IMR-90 (cell line): ENCODE results near the gene RAD51B. TPM values are rescaled to one million over a fixed set of nuclear protein-coding genes. Genes with fewer than 3 reads are reported as not detected.

Source experiments
- ATAC-seq: fragments of 200-7000 bp; cut with Tn5 transposase; 2 replicates; pipeline ENCODE4 v1.9.1; 2020; ENCODE audit warnings: low read depth, mild to moderate bottlenecking, moderate library complexity
- Bru-seq: library from RNA; stranded (reverse); fragments of 400-500 nt; gene quantifications from one replicate; lab custom pipeline; 2021; lab: Mats Ljungman, UMichigan
- BruChase-seq, 2 experiments: library from RNA; stranded (reverse); fragments of 400-500 nt; gene quantifications; one replicate each; lab custom pipeline; 2021; lab: Mats Ljungman, UMichigan
- BruUV-seq: library from RNA; stranded (reverse); fragments of 400-500 nt; replicated peaks from 2 replicates; lab custom pipeline; 2021; lab: Mats Ljungman, UMichigan
- CTCF ChIA-PET: fragments of 300-600 bp; formaldehyde crosslinking; extraction: SDS; loops from one replicate; lab custom pipeline; 2021; ENCODE audit warnings: antibody characterized with exemption; lab: Yijun Ruan, JAX
- POLR2A ChIA-PET: fragments of 300-600 bp; sonication (Branson Sonifier 250); formaldehyde crosslinking; loops from one replicate; lab custom pipeline; 2022; ENCODE audit warnings: antibody characterized with exemption; ENCODE audit not compliant: unreplicated experiment; lab: Charles Lee
- DNase-seq: peaks from one replicate; pipeline ENCODE4 v3.0.0; 2013
- H2AFZ ChIP-seq: replicated peaks from 2 replicates; pipeline ENCODE3; 2013; ENCODE audit warnings: low read length, mild to moderate bottlenecking; ENCODE audit not compliant: poor library complexity
- H2AK5ac ChIP-seq: 2 replicates; pipeline ENCODE4 v1.6.1; 2013; ENCODE audit warnings: low read depth, low read length, inconsistent platforms
- H2AK9ac ChIP-seq: replicated peaks from 2 replicates; pipeline ENCODE3; 2013; ENCODE audit warnings: mild to moderate bottlenecking, low read depth, low read length, moderate library complexity; ENCODE audit not compliant: poor library complexity
- H2BK120ac ChIP-seq: 2 replicates; pipeline ENCODE4 v1.6.1; 2013; ENCODE audit warnings: low read depth, low read length, inconsistent platforms
- H2BK15ac ChIP-seq: 3 replicates; pipeline ENCODE4 v1.6.1; 2013; ENCODE audit warnings: low read depth, low read length, inconsistent platforms
- H2BK20ac ChIP-seq: 2 replicates; pipeline ENCODE4 v1.6.1; 2013; ENCODE audit warnings: low read depth, mild to moderate bottlenecking, inconsistent platforms, low read length, moderate library complexity
- H2BK5ac ChIP-seq: 2 replicates; pipeline ENCODE4 v1.6.1; 2013; ENCODE audit warnings: mild to moderate bottlenecking, low read depth, low read length, inconsistent platforms; ENCODE audit not compliant: poor library complexity, severe bottlenecking
- H3K14ac ChIP-seq: replicated peaks from 2 replicates; pipeline ENCODE4 v1.6.1; 2013; ENCODE audit warnings: low read depth, low read length, inconsistent platforms
- H3K18ac ChIP-seq: 2 replicates; pipeline ENCODE4 v1.6.1; 2013; ENCODE audit warnings: low read depth, low read length, control low read depth
- H3K23ac ChIP-seq: 2 replicates; pipeline ENCODE4 v1.6.1; 2013; ENCODE audit warnings: low read depth, low read length, inconsistent platforms
- H3K27ac ChIP-seq: 2 replicates; pipeline ENCODE4 v1.5.1; 2013; ENCODE audit warnings: mild to moderate bottlenecking, control low read depth, low read length; ENCODE audit not compliant: insufficient read depth
- H3K27me3 ChIP-seq: 2 replicates; pipeline ENCODE4 v1.6.1; 2013; ENCODE audit warnings: low read length; ENCODE audit not compliant: control insufficient read depth, insufficient read depth
- H3K36me3 ChIP-seq: 2 replicates; pipeline ENCODE4 v1.6.1; 2013; ENCODE audit warnings: low read length, mixed read lengths; ENCODE audit not compliant: control insufficient read depth, insufficient read depth
- H3K4ac ChIP-seq: 2 replicates; pipeline ENCODE4 v1.6.1; 2013; ENCODE audit warnings: low read depth, low read length, inconsistent platforms
- H3K4me1 ChIP-seq: 2 replicates; pipeline ENCODE4 v1.6.1; 2013; ENCODE audit warnings: low read length, mixed read lengths; ENCODE audit not compliant: control insufficient read depth, insufficient read depth
- H3K4me2 ChIP-seq: 2 replicates; pipeline ENCODE4 v1.6.1; 2013; ENCODE audit warnings: low read depth, mild to moderate bottlenecking, control low read depth, low read length, moderate library complexity
- H3K4me3 ChIP-seq: 2 replicates; pipeline ENCODE4 v1.5.1; 2013; ENCODE audit warnings: low read depth, mild to moderate bottlenecking, control low read depth, low read length, moderate library complexity; ENCODE audit not compliant: insufficient read depth
- H3K56ac ChIP-seq: 2 replicates; pipeline ENCODE4 v1.6.1; 2013; ENCODE audit warnings: low read length, inconsistent platforms; ENCODE audit not compliant: insufficient read depth; ENCODE audit errors: extremely low read depth
- H3K79me1 ChIP-seq, 2 experiments: 2 replicates each; pipeline ENCODE4 v1.6.1; 2013; ENCODE audit warnings: low read length in 2 of 2, inconsistent platforms in 1 of 2, low read depth in 1 of 2
- H3K9ac ChIP-seq: 2 replicates; pipeline ENCODE4 v1.6.1; 2013; ENCODE audit warnings: low read depth, low read length, control low read depth
- H3K9me1 ChIP-seq: 2 replicates; pipeline ENCODE4 v1.6.1; 2013; ENCODE audit warnings: low read length, inconsistent platforms; ENCODE audit not compliant: insufficient read depth
- H3K9me3 ChIP-seq: 2 replicates; pipeline ENCODE4 v1.6.1; 2013; ENCODE audit warnings: low read length; ENCODE audit not compliant: control insufficient read depth, insufficient read depth
- H4K20me1 ChIP-seq: 2 replicates; pipeline ENCODE4 v1.6.1; 2013; ENCODE audit warnings: low read length, inconsistent platforms; ENCODE audit not compliant: insufficient read depth
- H4K5ac ChIP-seq: 2 replicates; pipeline ENCODE4 v1.6.1; 2013; ENCODE audit warnings: mild to moderate bottlenecking, low read depth, low read length, control low read depth
- H4K8ac ChIP-seq, 2 experiments: 2 replicates each; pipeline ENCODE4 v1.6.1; 2013; ENCODE audit warnings: low read depth in 2 of 2, low read length in 2 of 2, control low read depth in 1 of 2, inconsistent platforms in 1 of 2
- H4K91ac ChIP-seq: 2 replicates; pipeline ENCODE4 v1.6.1; 2013; ENCODE audit warnings: low read depth, low read length, inconsistent platforms; ENCODE audit not compliant: insufficient read depth
- CEBPB ChIP-seq: IDR thresholded peaks from 2 replicates; pipeline ENCODE4 v1.6.1; 2012; ENCODE audit warnings: low read depth, low read length, improper control_type of control experiment
- FOS ChIP-seq: fragments of 150-350 bp; IDR thresholded peaks from 2 replicates; pipeline ENCODE4 v1.6.1; 2016; ENCODE audit warnings: low read depth, low read length
- MAZ ChIP-seq: IDR thresholded peaks from 2 replicates; pipeline ENCODE4 v1.6.1; 2012; ENCODE audit warnings: low read depth, mild to moderate bottlenecking, low read length, improper control_type of control experiment, moderate library complexity, borderline replicate concordance
- NFE2L2 ChIP-seq: fragments of 150-350 bp; IDR thresholded peaks from 2 replicates; pipeline ENCODE4 v1.6.1; 2016; ENCODE audit warnings: low read depth, mild to moderate bottlenecking, low read length
- RCOR1 ChIP-seq: IDR thresholded peaks from 2 replicates; pipeline ENCODE4 v1.6.1; 2012; ENCODE audit warnings: mild to moderate bottlenecking, low read length, improper control_type of control experiment; ENCODE audit not compliant: insufficient replicate concordance
- WGBS, 2 experiments: methylation state at CpG; one replicate each; pipeline versions ENCODE4 v1.1.5 to v1.1.7; 2013; ENCODE audit warnings: missing lambda C conversion rate in 2 of 2; ENCODE audit not compliant: insufficient read length in 1 of 2; ENCODE audit errors: extremely low coverage in 2 of 2; 5-methylcytosine and 5-hydroxymethylcytosine counted together
- dilution Hi-C: fragments of 300-500 bp; cut with HindIII; formaldehyde crosslinking; loops from one replicate; pipeline ENCODE4 v1.14.3; 2018; ENCODE audit warnings: low sequenced_read_pairs; ENCODE audit not compliant: unreplicated experiment
- in situ Hi-C: fragments of 300-500 bp; cut with MboI; formaldehyde crosslinking; loops from 3 replicates; pipeline ENCODE4 v1.14.3; 2019; ENCODE audit warnings: low sequenced_read_pairs, inconsistent platforms, mixed read lengths
- intact Hi-C: fragments of 100-400 bp; cut with micrococcal nuclease; formaldehyde crosslinking; loops from 2 replicates; pipeline ENCODE4 v1.10.0; 2022
- long read RNA-seq: library from polyadenylated mRNA; unstranded; transcript quantifications from one replicate; pipeline ENCODE4 v2.0.0, GENCODE V29; 2021; ENCODE audit not compliant: unreplicated experiment
- polyA plus RNA-seq, 3 experiments: library from polyadenylated mRNA; depleted of rRNA; stranded (reverse); fragments of >200 nt; gene quantifications; 2 replicates each; pipeline ENCODE4 v1.2.3, GENCODE V29; 2012; ENCODE audit warnings: low replicate concordance in 1 of 3
- total RNA-seq: library from RNA; depleted of rRNA; stranded (reverse); fragments of >200 nt; gene quantifications from 2 replicates; pipeline ENCODE4 v1.2.3, GENCODE V29; 2012; rRNA removed
- TF ChIP-seq, protein P1 (sequence below): fragments of 150-350 bp; IDR thresholded peaks from 2 replicates; pipeline ENCODE4 v1.6.1; 2017; ENCODE audit warnings: mild to moderate bottlenecking, antibody characterized with exemption, low read length, low read depth

The RAD51B gene
- total RNA-seq = 12.2 and 18.8 TPM in 2 replicates
- 4.9 and 5.1 TPM in 2 replicates for polyA plus RNA-seq (2012; rRNA removed)
- 1.6 and 4.9 TPM in 2 replicates for polyA plus RNA-seq (2012; cell fraction: cytosol; rRNA removed)
- polyA plus RNA-seq (2012; cell fraction: nucleus; rRNA removed; ENCODE audit: low replicate concordance) = 0.51 and 3.1 TPM in 2 replicates
- percentile 50 among the genes with signal in this experiment for Bru-seq, nascent RNA
- BruChase-seq, experiment 1, labeled RNA remaining after a 6-hour chase = percentile 55 among the genes with signal in this experiment
- percentile 62 among the genes with signal in this experiment for BruChase-seq, experiment 2, labeled RNA remaining after a 2-hour chase
- long read RNA-seq, partial matches to known transcripts = 1 of 2 reads
- long read RNA-seq, other reads (novel, unspliced or antisense) = 1 of 2 reads

DNA sequence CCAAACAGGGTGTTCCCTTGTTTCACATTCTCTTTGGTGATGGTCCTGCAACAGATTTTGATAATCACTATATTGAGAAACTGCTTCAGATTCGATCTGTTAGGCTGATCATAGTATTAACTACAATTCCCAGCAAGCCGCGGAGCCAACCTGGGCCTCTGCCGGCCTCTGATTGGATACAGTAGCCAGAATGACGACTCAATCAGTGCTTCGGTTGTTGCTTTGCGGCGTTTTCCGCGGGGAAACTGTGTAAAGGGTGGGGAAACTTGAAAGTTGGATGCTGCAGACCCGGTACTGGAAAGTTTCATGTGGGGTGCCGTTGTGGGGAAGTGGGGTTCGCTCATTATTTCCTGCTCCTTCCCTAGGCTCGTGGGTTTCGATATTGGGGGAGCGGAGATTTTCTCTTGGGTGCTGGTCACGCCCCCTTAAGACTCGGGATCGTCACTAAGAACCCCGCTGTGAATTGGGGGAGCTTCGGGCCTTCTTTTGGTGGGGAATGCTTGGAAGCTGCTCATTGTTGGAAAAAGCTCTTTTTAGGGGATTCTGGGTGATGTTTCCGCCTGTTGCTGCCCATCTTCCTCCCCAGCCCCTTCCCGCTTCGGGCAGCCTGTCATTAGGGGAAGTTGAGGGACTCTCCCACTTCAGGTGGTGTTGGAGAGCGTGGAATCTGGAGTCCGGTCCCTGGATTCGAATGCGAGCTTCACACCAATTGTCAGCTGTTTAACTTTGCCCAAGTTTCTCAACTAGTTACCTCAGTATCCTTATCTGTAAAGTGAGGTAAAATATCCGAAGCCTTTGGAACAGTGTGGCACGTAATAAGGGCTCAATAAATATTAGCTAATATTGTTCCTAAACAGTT lies at the start of gene RAD51B:
Gene RAD51B (plus strand): TSS at position 217 of the 859 bp plus-strand sequence.
- peak within 1 kb of the TSS; percentile 90 for H3K14ac ChIP-seq
- H3K4me1 ChIP-seq = peaks cover 2% of the 10 kb centered on the region; the same call in 1 of the 2 replicates
- peak within 1 kb of the TSS; percentile 52; the same call in 1 of the 2 replicates for H3K27ac ChIP-seq
- peak within 1 kb of the TSS; percentile 5 to 89 for H4K8ac ChIP-seq
- H2AK5ac ChIP-seq = no peak within 1 kb of the TSS
- peak within 1 kb of the TSS; percentile 88 for H3K4me3 ChIP-seq
- intact Hi-C loops (no loop called here), dilution Hi-C loops (no loop called here), in situ Hi-C loops (no loop called here)
- H2BK5ac ChIP-seq = peak within 1 kb of the TSS; percentile 56
- peaks cover 6 to 30% of the 10 kb centered on the region in 2 experiments for H3K79me1 ChIP-seq
- H3K18ac ChIP-seq = no peak within 1 kb of the TSS
- peak within 1 kb of the TSS; percentile 81 for H3K4ac ChIP-seq
- peak within 1 kb of the TSS; percentile 43 for H4K91ac ChIP-seq
- peak; percentile 79 for DNase-seq
- ChIA-PET POLR2A (interaction anchor here (0.6 kb wide), 1 partner anchor 110 kb away, joined by 3 read pairs; no protein-coding TSS in a partner anchor), CTCF (no interaction called here)
- no TSS peak for BruUV-seq
- H4K20me1 ChIP-seq = no peaks in the 10 kb centered on the region
- H2BK20ac ChIP-seq = no peak within 1 kb of the TSS; the same call in 1 of the 2 replicates
- H3K27me3 ChIP-seq = no peaks in the 10 kb centered on the region
- H3K9me3 ChIP-seq = no peaks in the 10 kb centered on the region
- ATAC-seq = peak; percentile 66
- peak within 1 kb of the TSS; percentile 78 for H2AK9ac ChIP-seq
- H2BK15ac ChIP-seq = no peak within 1 kb of the TSS
- H3K56ac ChIP-seq = peak within 1 kb of the TSS; percentile 79
- peak within 1 kb of the TSS; percentile 43; the same call in 1 of the 2 replicates for H2BK120ac ChIP-seq
- peaks cover 3% of the 10 kb centered on the region; the same call in 1 of the 2 replicates for H3K9me1 ChIP-seq
- H3K23ac ChIP-seq = 0 out of 2 replicates have a peak within 1 kb of the TSS, but pooled peaks have one; percentile 81
- no peaks in the 10 kb centered on the region for H3K36me3 ChIP-seq
- peak within 1 kb of the TSS; percentile 94 for H2AFZ ChIP-seq
- TF ChIP-seq CEBPB = no peak
- no peak for TF ChIP-seq NFE2L2
- peak; percentile 57; the same call in 1 of the 2 replicates for TF ChIP-seq FOS
- TF ChIP-seq, protein P1, sequence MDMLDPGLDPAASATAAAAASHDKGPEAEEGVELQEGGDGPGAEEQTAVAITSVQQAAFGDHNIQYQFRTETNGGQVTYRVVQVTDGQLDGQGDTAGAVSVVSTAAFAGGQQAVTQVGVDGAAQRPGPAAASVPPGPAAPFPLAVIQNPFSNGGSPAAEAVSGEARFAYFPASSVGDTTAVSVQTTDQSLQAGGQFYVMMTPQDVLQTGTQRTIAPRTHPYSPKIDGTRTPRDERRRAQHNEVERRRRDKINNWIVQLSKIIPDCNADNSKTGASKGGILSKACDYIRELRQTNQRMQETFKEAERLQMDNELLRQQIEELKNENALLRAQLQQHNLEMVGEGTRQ = no peak
- TF ChIP-seq RCOR1 = no peak
- TF ChIP-seq MAZ = no peak
- peak within 1 kb of the TSS; percentile 48 for H4K5ac ChIP-seq
- peak within 1 kb of the TSS; percentile 85 for H3K9ac ChIP-seq
- 0% methylated on average over 7 of the region's 30 CpGs; no CpG with 5 or more reads in 1 of the 2 experiments for WGBS, 2 experiments
- peak within 1 kb of the TSS; percentile 93 for H3K4me2 ChIP-seq
